H1 (cell line): ENCODE measurements around the gene ZNF555. TPM values are rescaled to one million over a fixed set of nuclear protein-coding genes. Genes with fewer than 3 reads are reported as not detected.
A peak's percentile ranks its signal among the peaks of the same experiment; 100 is the strongest.

ENCODE experiments used
- CTCF ChIA-PET: fragments of 300-600 bp; sonication (Branson Sonifier 250); formaldehyde crosslinking; loops from one replicate; lab custom pipeline; 2021; ENCODE audit not compliant: partially characterized antibody; lab: Charles Lee
- POLR2A ChIA-PET: fragments of 300-600 bp; sonication (Branson Sonifier 250); formaldehyde crosslinking; loops from one replicate; lab custom pipeline; 2021; ENCODE audit warnings: inconsistent platforms; ENCODE audit not compliant: partially characterized antibody; lab: Charles Lee
- DNase-seq, 2 experiments: peaks; one replicate each; pipeline versions ENCODE4 v3.0.0 to v3.0.0-alpha.2; 2010 to 2022; ENCODE audit warnings: low spot score in 2 of 2, low read depth in 1 of 2, mixed read lengths in 1 of 2
- FAIRE-seq: peaks from 2 replicates; lab custom pipeline; 2011; peaks lifted over from hg19 to GRCh38; lab: Jason Lieb, UNC
- H2AFZ ChIP-seq: 2 replicates; pipeline ENCODE4 v1.8.1; 2012; ENCODE audit warnings: low read length, inconsistent platforms
- H2AK5ac ChIP-seq: 2 replicates; pipeline ENCODE4 v1.6.1; 2013; ENCODE audit warnings: low read depth, low read length
- H2BK120ac ChIP-seq: replicated peaks from 2 replicates; pipeline ENCODE3; 2013; ENCODE audit warnings: low read depth, low read length, inconsistent platforms
- H2BK12ac ChIP-seq: 2 replicates; pipeline ENCODE4 v1.6.1; 2013; ENCODE audit warnings: low read depth, low read length
- H2BK15ac ChIP-seq: 2 replicates; pipeline ENCODE4 v1.6.1; 2013; ENCODE audit warnings: low read length
- H2BK20ac ChIP-seq: 2 replicates; pipeline ENCODE4 v1.6.1; 2013; ENCODE audit warnings: low read length
- H2BK5ac ChIP-seq: 2 replicates; pipeline ENCODE4 v1.6.1; 2013; ENCODE audit warnings: low read depth, low read length
- H3K14ac ChIP-seq: 2 replicates; pipeline ENCODE4 v1.6.1; 2013; ENCODE audit warnings: inconsistent platforms; ENCODE audit not compliant: insufficient read length
- H3K18ac ChIP-seq: 2 replicates; pipeline ENCODE4 v1.6.1; 2013; ENCODE audit warnings: low read length; ENCODE audit errors: extremely low read depth
- H3K23ac ChIP-seq: 2 replicates; pipeline ENCODE4 v1.6.1; 2013; ENCODE audit warnings: inconsistent platforms; ENCODE audit not compliant: insufficient read length
- H3K23me2 ChIP-seq: 2 replicates; pipeline ENCODE4 v1.6.1; 2013; ENCODE audit warnings: low read depth, low read length
- H3K27ac ChIP-seq: 2 replicates; pipeline ENCODE4 v1.6.1; 2011; ENCODE audit warnings: low read depth, low read length, inconsistent platforms
- H3K27me3 ChIP-seq, 4 experiments: replicated peaks in 1 of 4; 1 replicate in 1 of 4; 2 replicates in 3 of 4; pipeline versions ENCODE4 v1.6.1 to v1.8.1; 2011 to 2013; ENCODE audit warnings: low read length in 3 of 4, mild to moderate bottlenecking in 3 of 4, inconsistent platforms in 2 of 4, mixed read lengths in 2 of 4, moderate library complexity in 1 of 4; ENCODE audit not compliant: control insufficient read depth in 3 of 4, insufficient read depth in 3 of 4; ENCODE audit errors: extremely low read depth in 1 of 4
- H3K36me3 ChIP-seq, 4 experiments: 2 replicates each; pipeline versions ENCODE4 v1.6.1 to v1.8.1; 2011 to 2013; ENCODE audit warnings: mild to moderate bottlenecking in 4 of 4, low read length in 3 of 4, moderate library complexity in 2 of 4, control low read depth in 1 of 4, inconsistent platforms in 1 of 4; ENCODE audit not compliant: insufficient read depth in 4 of 4, control insufficient read depth in 2 of 4
- H3K4ac ChIP-seq: replicated peaks from 2 replicates; pipeline ENCODE3; 2013; ENCODE audit warnings: low read length, low read depth, mixed read lengths, inconsistent platforms; ENCODE audit not compliant: insufficient read length
- H3K4me1 ChIP-seq, 4 experiments: replicated peaks in 1 of 4; 1 replicate in 1 of 4; 2 replicates in 3 of 4; pipeline versions ENCODE4 v1.6.1 to v1.8.1; 2011 to 2013; ENCODE audit warnings: low read length in 3 of 4, inconsistent platforms in 2 of 4, mixed read lengths in 1 of 4; ENCODE audit not compliant: insufficient read depth in 4 of 4, control insufficient read depth in 3 of 4
- H3K4me2 ChIP-seq, 2 experiments: 2 replicates each; pipeline versions ENCODE4 v1.6.1 to v1.8.1; 2011 to 2013; ENCODE audit warnings: low read depth in 2 of 2, low read length in 2 of 2, control low read depth in 1 of 2, inconsistent platforms in 1 of 2, mild to moderate bottlenecking in 1 of 2; ENCODE audit not compliant: insufficient read depth in 1 of 2
- H3K4me3 ChIP-seq, 4 experiments: fragments of 200-600, 300-600 bp in 1 of 4; sonication (generic), shearing (Covaris generic), sonication (Bioruptor Twin) in 1 of 4; 2 replicates each; pipeline versions ENCODE4 v1.5.1 to v1.8.1; 2011 to 2016; ENCODE audit warnings: low read length in 4 of 4, low read depth in 3 of 4, control low read depth in 2 of 4, inconsistent platforms in 2 of 4, mild to moderate bottlenecking in 2 of 4, mixed read lengths in 1 of 4, moderate library complexity in 1 of 4; ENCODE audit not compliant: insufficient read depth in 2 of 4; ENCODE audit errors: extremely low read depth in 1 of 4
- H3K56ac ChIP-seq: replicated peaks from 2 replicates; pipeline ENCODE3; 2013; ENCODE audit warnings: low read depth, mild to moderate bottlenecking, mixed read lengths, low read length, inconsistent platforms; ENCODE audit not compliant: insufficient read length
- H3K79me1 ChIP-seq: 2 replicates; pipeline ENCODE4 v1.6.1; 2013; ENCODE audit warnings: low read depth, low read length, control low read depth
- H3K79me2 ChIP-seq, 2 experiments: 2 replicates each; pipeline versions ENCODE4 v1.6.1 to v1.8.1; 2012 to 2013; ENCODE audit warnings: low read length in 2 of 2, mild to moderate bottlenecking in 2 of 2, inconsistent platforms in 1 of 2; ENCODE audit not compliant: insufficient read depth in 2 of 2, control insufficient read depth in 1 of 2
- H3K9ac ChIP-seq, 4 experiments: replicated peaks in 1 of 4; 1 replicate in 1 of 4; 2 replicates in 3 of 4; pipeline versions ENCODE4 v1.6.1 to v1.8.1; 2011 to 2013; ENCODE audit warnings: low read depth in 3 of 4, low read length in 3 of 4, control low read depth in 2 of 4, mild to moderate bottlenecking in 2 of 4, moderate library complexity in 2 of 4, inconsistent platforms in 1 of 4; ENCODE audit errors: extremely low read depth in 1 of 4
- H3K9me3 ChIP-seq, 2 experiments: 2 replicates each; pipeline versions ENCODE4 v1.6.1 to v1.8.1; 2012 to 2013; ENCODE audit warnings: mild to moderate bottlenecking in 2 of 2, moderate library complexity in 2 of 2, control low read depth in 1 of 2, inconsistent platforms in 1 of 2, low read depth in 1 of 2, low read length in 1 of 2, mixed read lengths in 1 of 2; ENCODE audit not compliant: insufficient read depth in 2 of 2
- H4K20me1 ChIP-seq, 2 experiments: replicated peaks in 1 of 2; 2 replicates each; pipeline versions ENCODE3 to v1.8.1; 2011 to 2013; ENCODE audit warnings: inconsistent platforms in 2 of 2, low read length in 2 of 2, mild to moderate bottlenecking in 1 of 2; ENCODE audit not compliant: insufficient read depth in 2 of 2, control insufficient read depth in 1 of 2
- H4K5ac ChIP-seq: 2 replicates; pipeline ENCODE4 v1.6.1; 2013; ENCODE audit warnings: low read length, low read depth, mixed read lengths, inconsistent platforms; ENCODE audit not compliant: insufficient read length
- H4K8ac ChIP-seq: 2 replicates; pipeline ENCODE4 v1.8.0; 2013; ENCODE audit warnings: mild to moderate bottlenecking, moderate library complexity, low read length, inconsistent platforms; ENCODE audit not compliant: insufficient read depth; ENCODE audit errors: extremely low read depth
- H4K91ac ChIP-seq: replicated peaks from 2 replicates; pipeline ENCODE3; 2013; ENCODE audit warnings: low read length, mixed read lengths, inconsistent platforms; ENCODE audit not compliant: insufficient read length
- CEBPB ChIP-seq: IDR thresholded peaks from 2 replicates; pipeline ENCODE4 v1.6.1; 2012; ENCODE audit warnings: low read depth, low read length
- MAFK ChIP-seq: IDR thresholded peaks from 2 replicates; pipeline ENCODE4 v1.6.1; 2012; ENCODE audit warnings: low read depth, mild to moderate bottlenecking, improper control_type of control experiment, low read length
- SIRT6 ChIP-seq: IDR thresholded peaks from one replicate; pipeline ENCODE4 v1.7.1; 2012; ENCODE audit warnings: low read length, inconsistent platforms
- YY1 ChIP-seq: IDR thresholded peaks from 2 replicates; pipeline ENCODE4 v1.6.1; 2011; ENCODE audit warnings: low read depth, mild to moderate bottlenecking, low read length
- WGBS, 2 experiments: shearing (Covaris generic) in 1 of 2; methylation state at CpG; one replicate each; pipeline versions ENCODE4 v1.1.6 to v1.1.7; 2013 to 2015; ENCODE audit warnings: low lambda C conversion rate in 2 of 2, mixed read lengths in 2 of 2, inconsistent platforms in 1 of 2, low coverage in 1 of 2, missing lambda C conversion rate in 1 of 2; ENCODE audit not compliant: insufficient replicate concordance in 2 of 2, insufficient coverage in 1 of 2, insufficient read length in 1 of 2; ENCODE audit errors: extremely low coverage in 1 of 2, missing lambda C conversion rate in 1 of 2; 5-methylcytosine and 5-hydroxymethylcytosine counted together
- polyA plus RNA-seq, 7 experiments: library from polyadenylated mRNA; depleted of rRNA in 3 of 7; stranded (reverse) in 5 of 7; unstranded in 2 of 7; fragments of >200 nt in 5 of 7; fragments of 200-250 nt in 2 of 7; gene quantifications; 1 replicate in 5 of 7; 2 replicates in 1 of 7; 4 replicates in 1 of 7; pipeline versions ENCODE4 v1.2.1 to v1.2.3, GENCODE V29; 2011 to 2013; ENCODE audit warnings: missing spikeins in 2 of 7, mixed read lengths in 2 of 7
- total RNA-seq: library from RNA; stranded (reverse); fragmentation: NEBNext Ultra II Directional; extraction: Animal tissue kit (Norgen Biotek cat#: 25700); gene quantifications from 2 replicates; pipeline ENCODE4 v1.2.1, GENCODE V29; 2021
- TF ChIP-seq, protein P1 (sequence below): IDR thresholded peaks from 2 replicates; pipeline ENCODE4 v1.6.1; 2011; ENCODE audit warnings: low read length, improper control_type of control experiment

ZNF555 gene
- total and polyA plus RNA-seq, 2 of the 8 experiments (the other 6 are each of a cell fraction or from before 2014, with no cell fraction given) = 1.6 to 5.7 TPM

DNA sequence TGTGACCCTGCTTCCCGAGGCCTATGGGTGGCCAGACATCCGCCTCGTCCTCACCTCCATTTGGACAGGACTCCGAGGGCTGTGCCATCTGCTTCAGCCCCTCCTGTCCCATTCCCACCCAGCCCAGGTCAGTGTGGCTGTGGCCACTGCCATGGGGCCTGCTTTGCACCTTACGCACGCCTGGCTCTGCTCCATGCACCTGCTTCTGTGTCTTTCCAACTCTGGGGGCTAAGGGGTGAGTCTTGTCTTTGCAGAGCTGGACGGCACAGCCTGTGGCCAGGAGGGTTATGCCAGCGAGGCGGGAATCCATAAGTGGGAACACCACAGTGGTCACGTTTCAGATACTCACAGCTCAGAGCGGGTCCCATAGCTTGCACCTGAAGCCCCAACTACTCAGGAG, 26.8 kb upstream of the ZNF555 start:
- no peak overlapping the region for H4K5ac ChIP-seq
- peak in 1 of 2 experiments; percentile 39 for DNase-seq

More for the DNA sequence above, 26.8 kb upstream of the ZNF555 start:
- no peak overlapping the region for H2BK5ac ChIP-seq
- no peak overlapping the region for H3K18ac ChIP-seq
- no peak overlapping the region for H3K56ac ChIP-seq
- WGBS, 2 experiments = 88% methylated on average over 11 of the region's 11 CpGs; no CpG with 5 or more reads in 1 of the 2 experiments
- H3K9ac ChIP-seq = no peak overlapping the region
- H3K4ac ChIP-seq = no peak overlapping the region
- no peak for FAIRE-seq
- H2AK5ac ChIP-seq = no peak overlapping the region
- H2BK20ac ChIP-seq = no peak overlapping the region
- H3K9me3 ChIP-seq = no peaks in the 10 kb centered on the region
- H2BK12ac ChIP-seq = no peak overlapping the region
- TF ChIP-seq SIRT6 (no peak), YY1 (no peak), MAFK (no peak), CEBPB (no peak)
- TF ChIP-seq, protein P1, sequence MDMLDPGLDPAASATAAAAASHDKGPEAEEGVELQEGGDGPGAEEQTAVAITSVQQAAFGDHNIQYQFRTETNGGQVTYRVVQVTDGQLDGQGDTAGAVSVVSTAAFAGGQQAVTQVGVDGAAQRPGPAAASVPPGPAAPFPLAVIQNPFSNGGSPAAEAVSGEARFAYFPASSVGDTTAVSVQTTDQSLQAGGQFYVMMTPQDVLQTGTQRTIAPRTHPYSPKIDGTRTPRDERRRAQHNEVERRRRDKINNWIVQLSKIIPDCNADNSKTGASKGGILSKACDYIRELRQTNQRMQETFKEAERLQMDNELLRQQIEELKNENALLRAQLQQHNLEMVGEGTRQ = no peak
- no peaks in the 10 kb centered on the region for H3K79me2 ChIP-seq
- ChIA-PET POLR2A (interaction anchor here (1.5 kb wide), 1 partner anchor 14 kb away, joined by 5 read pairs; no protein-coding TSS in a partner anchor), CTCF (no interaction called here)
- no peak overlapping the region for H2BK120ac ChIP-seq
- H2AFZ ChIP-seq = no peak overlapping the region
- peaks cover 11 to 40% (median 29%) of the 10 kb centered on the region in 4 experiments; a peak in 6 of 8 replicates for H3K36me3 ChIP-seq
- H3K4me1 ChIP-seq = no peaks in the 10 kb centered on the region
- H4K20me1 ChIP-seq = peaks cover 7% of the 10 kb centered on the region in 2 experiments
- no peak overlapping the region for H2BK15ac ChIP-seq
- H3K23ac ChIP-seq = no peak overlapping the region
- no peak overlapping the region for H3K14ac ChIP-seq
- H3K27ac ChIP-seq = no peak overlapping the region
- H3K23me2 ChIP-seq = no peaks in the 10 kb centered on the region
- no peaks in the 10 kb centered on the region for H3K27me3 ChIP-seq
- H4K8ac ChIP-seq = no peak overlapping the region
- H3K79me1 ChIP-seq = no peaks in the 10 kb centered on the region
- H3K4me2 ChIP-seq = no peak overlapping the region
- H4K91ac ChIP-seq = no peak overlapping the region
- H3K4me3 ChIP-seq = no peak overlapping the region
